ENCODE results near the gene B3GAT1. TPM values are rescaled to one million over a fixed set of nuclear protein-coding genes. Genes with fewer than 3 reads are reported as not detected.

B3GAT1 gene
- total RNA-seq, 4 donors from 2014 or later, result 0.13 to 0.66 (median 0.35) TPM

GRCh38 chr11:134389464-134390180 is 22.4 kb downstream of the B3GAT1 start:
- H3K36me3 ChIP-seq, result no peaks in the 10 kb centered on the region
- TF ChIP-seq CTCF (IDR thresholded peaks at IDR 0.05), result no peak
- no peak for TF ChIP-seq POLR2A (IDR thresholded peaks at IDR 0.05; ENCODE audit: low read depth)
- TF ChIP-seq EP300 (IDR thresholded peaks at IDR 0.05), result no peak
- TF ChIP-seq POLR2AphosphoS5 (IDR thresholded peaks at IDR 0.05), result no peak
- no peaks in the 10 kb centered on the region for H3K4me1 ChIP-seq
- WGBS, result 92% methylated on average over 25 of the region's 25 CpGs
- H3K9me3 ChIP-seq, result no peaks in the 10 kb centered on the region
- DNase-seq (ENCODE audit: extremely low spot score), result no peak
- no peak overlapping the region for H3K27ac ChIP-seq (replicated peaks in 1 of 4)
- no peak overlapping the region for H3K4me3 ChIP-seq
- intact Hi-C loops (cut with DNase I), result no loop called here
- peaks cover 0 to 80% (median 0%) of the 10 kb centered on the region in 4 donors for H3K27me3 ChIP-seq

DNA sequence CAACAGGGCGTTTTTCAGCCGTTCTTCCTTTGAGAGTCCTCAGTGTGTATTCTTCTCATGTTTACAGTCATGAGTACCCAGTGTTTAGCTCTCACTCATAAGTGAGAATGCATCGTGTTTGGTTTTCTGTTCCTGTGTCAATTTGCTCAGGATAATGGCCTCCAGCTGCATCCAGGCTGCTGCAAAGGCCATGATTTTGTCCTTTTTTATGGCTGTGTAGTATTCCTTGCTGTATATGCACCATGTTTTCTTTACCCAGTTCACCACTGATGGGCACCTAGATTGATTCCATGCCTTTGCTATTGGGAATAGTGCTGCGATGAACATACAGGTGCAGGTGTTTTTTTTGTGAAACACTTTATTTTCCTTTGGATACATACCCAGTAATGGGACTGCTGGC is 23.5 kb downstream of the B3GAT1 start:
- intact Hi-C loops (cut with DNase I), result no loop called here
- Histone ChIP-seq H3K9me3 (no peaks in the 10 kb centered on the region), H3K4me1 (no peaks in the 10 kb centered on the region), H3K36me3 (no peaks in the 10 kb centered on the region), H3K27me3 (peaks cover 0 to 90% (median 0%) of the 10 kb centered on the region in 4 donors), H3K27ac (replicated peaks in 1 of 4) (no peak overlapping the region), H3K4me3 (no peak overlapping the region)
- WGBS, result 87% methylated on average over 4 of the region's 4 CpGs
- DNase-seq (ENCODE audit: extremely low spot score), result no peak
- TF ChIP-seq EP300 (IDR thresholded peaks at IDR 0.05), result no peak
- no peak for TF ChIP-seq CTCF (IDR thresholded peaks at IDR 0.05)
- TF ChIP-seq POLR2AphosphoS5 (IDR thresholded peaks at IDR 0.05), result no peak
- no peak for TF ChIP-seq POLR2A (IDR thresholded peaks at IDR 0.05; ENCODE audit: low read depth)

GRCh38 chr11:134387501-134387900 is 24.5 kb downstream of the B3GAT1 start:
- H3K4me3 ChIP-seq, result no peak overlapping the region
- DNase-seq (ENCODE audit: extremely low spot score), result no peak
- 93% methylated on average over 21 of the region's 21 CpGs for WGBS
- no peaks in the 10 kb centered on the region for H3K4me1 ChIP-seq
- H3K27me3 ChIP-seq, result peaks cover 0 to 93% (median 0%) of the 10 kb centered on the region in 4 donors
- H3K36me3 ChIP-seq, result no peaks in the 10 kb centered on the region
- no peak overlapping the region for H3K27ac ChIP-seq (replicated peaks in 1 of 4)
- H3K9me3 ChIP-seq, result no peaks in the 10 kb centered on the region
- intact Hi-C loops (cut with DNase I), result no loop called here
- TF ChIP-seq POLR2AphosphoS5 (IDR thresholded peaks at IDR 0.05) (no peak), CTCF (IDR thresholded peaks at IDR 0.05) (no peak), POLR2A (IDR thresholded peaks at IDR 0.05; ENCODE audit: low read depth) (no peak), EP300 (IDR thresholded peaks at IDR 0.05) (no peak)

DNA sequence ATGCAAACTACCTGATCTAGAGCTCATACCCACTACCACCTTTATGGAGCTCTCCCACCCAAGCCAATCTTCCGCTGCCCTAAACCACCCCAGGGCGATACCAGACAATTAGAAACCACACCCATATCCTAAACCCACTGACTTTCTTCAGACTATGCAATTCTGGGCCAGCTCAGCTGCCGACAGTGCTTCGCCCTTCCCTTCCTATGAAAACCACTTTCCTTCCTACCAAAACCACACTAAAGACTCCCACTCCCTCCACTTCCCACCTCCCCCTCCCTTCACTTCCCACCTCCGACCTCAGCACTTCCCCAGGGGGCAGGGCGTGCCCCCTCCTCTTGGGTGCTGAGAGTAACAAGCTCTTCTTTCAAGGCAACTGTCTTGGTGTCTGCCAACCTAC is 25.1 kb downstream of the B3GAT1 start:
- TF ChIP-seq POLR2AphosphoS5 (IDR thresholded peaks at IDR 0.05) (no peak), CTCF (IDR thresholded peaks at IDR 0.05) (no peak), POLR2A (IDR thresholded peaks at IDR 0.05; ENCODE audit: low read depth) (no peak)
- H3K36me3 ChIP-seq, result no peaks in the 10 kb centered on the region
- intact Hi-C loops (cut with DNase I), result no loop called here
- no peak overlapping the region for H3K27ac ChIP-seq (replicated peaks in 1 of 4)
- H3K9me3 ChIP-seq, result no peaks in the 10 kb centered on the region
- 50% methylated on average over 6 of the region's 6 CpGs for WGBS
- no peak overlapping the region for H3K4me3 ChIP-seq
- no peak for DNase-seq (ENCODE audit: extremely low spot score)
- peaks cover 0 to 89% (median 0%) of the 10 kb centered on the region in 4 donors for H3K27me3 ChIP-seq
- H3K4me1 ChIP-seq, result no peaks in the 10 kb centered on the region
